GM19438 (cell line): ENCODE data around the gene OSBPL9.

Source experiments
- ATAC-seq: cut with Tn5 transposase; IDR thresholded peaks from one replicate; pipeline ENCODE4 v1.9.1; 2021; ENCODE audit warnings: low read depth; ENCODE audit not compliant: unreplicated experiment

Gene OSBPL9, protein sequence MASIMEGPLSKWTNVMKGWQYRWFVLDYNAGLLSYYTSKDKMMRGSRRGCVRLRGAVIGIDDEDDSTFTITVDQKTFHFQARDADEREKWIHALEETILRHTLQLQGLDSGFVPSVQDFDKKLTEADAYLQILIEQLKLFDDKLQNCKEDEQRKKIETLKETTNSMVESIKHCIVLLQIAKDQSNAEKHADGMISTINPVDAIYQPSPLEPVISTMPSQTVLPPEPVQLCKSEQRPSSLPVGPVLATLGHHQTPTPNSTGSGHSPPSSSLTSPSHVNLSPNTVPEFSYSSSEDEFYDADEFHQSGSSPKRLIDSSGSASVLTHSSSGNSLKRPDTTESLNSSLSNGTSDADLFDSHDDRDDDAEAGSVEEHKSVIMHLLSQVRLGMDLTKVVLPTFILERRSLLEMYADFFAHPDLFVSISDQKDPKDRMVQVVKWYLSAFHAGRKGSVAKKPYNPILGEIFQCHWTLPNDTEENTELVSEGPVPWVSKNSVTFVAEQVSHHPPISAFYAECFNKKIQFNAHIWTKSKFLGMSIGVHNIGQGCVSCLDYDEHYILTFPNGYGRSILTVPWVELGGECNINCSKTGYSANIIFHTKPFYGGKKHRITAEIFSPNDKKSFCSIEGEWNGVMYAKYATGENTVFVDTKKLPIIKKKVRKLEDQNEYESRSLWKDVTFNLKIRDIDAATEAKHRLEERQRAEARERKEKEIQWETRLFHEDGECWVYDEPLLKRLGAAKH

DNA sequence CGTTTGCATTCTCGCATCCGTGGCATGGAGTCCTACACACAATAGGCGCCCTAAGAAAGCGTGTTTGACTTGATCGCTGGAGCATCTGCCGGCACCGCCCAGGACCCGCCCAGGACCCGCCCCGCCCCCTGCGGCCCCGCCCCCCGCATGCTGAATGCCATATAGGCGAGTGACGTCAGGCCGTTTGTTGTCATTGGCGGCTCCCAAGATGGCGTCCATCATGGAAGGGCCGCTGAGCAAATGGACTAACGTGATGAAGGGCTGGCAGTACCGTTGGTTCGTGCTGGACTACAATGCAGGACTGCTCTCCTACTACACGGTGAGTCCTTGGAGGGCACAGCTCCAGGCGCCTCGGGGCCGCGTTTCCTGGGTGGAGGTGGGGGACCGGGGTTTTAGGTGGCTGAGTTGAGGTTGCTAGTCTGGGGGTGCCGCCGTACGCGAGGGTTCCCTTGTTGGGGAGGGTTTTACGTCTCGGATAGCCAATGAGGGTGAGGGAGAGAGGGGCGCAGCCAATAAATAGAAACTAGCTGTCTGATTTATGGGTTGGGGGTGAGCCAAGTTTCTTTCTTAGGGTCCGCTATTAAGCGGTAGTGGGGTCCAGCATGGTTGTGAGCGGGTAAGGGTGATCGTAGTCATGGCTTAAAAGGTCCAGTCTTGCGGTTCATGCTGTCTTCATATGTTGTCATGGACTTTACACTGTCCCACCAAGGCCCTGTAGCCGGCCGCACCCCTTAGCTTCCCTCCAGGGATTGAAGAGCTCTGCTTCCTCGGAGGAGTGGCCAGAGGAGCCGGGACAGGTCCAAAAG, at the start of gene OSBPL9:
OSBPL9 (plus strand) TSS at position 190 of the 806 bp plus-strand sequence; CDS start at position 209, 19 bp downstream.
- peak; percentile 83 for ATAC-seq

DNA sequence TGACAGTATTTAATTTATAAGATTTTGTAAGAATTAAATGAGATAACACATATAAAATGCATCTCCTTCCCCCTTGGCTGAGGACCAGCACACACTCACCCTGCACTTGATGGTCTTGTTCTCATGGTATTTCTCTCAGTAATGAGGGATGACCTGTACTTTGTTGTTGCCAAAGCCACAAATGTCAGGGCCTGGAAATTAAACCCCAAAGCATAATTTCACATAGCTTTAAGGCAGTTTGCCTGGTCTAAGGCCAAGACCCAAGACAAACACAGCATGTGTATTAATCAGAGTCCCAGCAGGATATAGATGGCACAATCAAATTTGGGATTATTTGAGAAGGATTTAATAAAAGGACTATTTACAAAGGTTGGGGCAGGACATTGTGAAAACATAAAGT, 49.2 kb upstream of the OSBPL9 start:
- no peak for ATAC-seq

DNA sequence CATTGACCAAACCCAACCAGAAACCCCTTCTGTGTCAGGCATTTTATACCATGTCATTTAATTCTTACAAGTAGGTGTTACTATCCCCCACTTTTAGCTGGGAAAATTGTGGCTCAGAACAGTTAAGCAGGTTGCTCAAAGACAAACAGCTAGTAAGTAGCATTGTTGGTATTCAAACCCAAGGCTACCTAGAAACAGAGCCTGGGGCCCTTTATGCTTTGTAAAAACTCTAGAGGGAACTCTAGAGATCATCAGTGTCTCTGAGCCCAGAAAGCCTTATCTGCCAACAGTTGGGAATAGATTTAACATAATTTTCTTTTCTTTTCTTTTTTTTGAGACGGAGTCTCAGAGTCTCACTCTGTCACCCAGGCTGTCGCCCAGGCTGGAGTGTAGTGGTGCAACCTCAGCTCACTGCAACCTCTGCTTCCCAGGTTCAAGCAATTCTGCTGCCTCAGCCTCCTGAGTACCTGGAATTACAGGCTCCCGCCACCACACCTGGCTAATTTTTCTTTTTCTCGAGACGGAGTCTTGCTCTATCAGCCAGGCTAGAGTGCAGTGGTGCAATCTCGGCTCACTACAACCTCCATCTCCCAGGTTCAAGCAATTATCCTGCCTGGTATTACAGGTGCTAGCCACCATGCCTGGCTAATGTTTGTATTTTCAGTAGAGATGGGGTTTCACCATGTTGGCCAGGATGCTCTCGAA, 48.5 kb upstream of the OSBPL9 start:
- no peak for ATAC-seq

DNA sequence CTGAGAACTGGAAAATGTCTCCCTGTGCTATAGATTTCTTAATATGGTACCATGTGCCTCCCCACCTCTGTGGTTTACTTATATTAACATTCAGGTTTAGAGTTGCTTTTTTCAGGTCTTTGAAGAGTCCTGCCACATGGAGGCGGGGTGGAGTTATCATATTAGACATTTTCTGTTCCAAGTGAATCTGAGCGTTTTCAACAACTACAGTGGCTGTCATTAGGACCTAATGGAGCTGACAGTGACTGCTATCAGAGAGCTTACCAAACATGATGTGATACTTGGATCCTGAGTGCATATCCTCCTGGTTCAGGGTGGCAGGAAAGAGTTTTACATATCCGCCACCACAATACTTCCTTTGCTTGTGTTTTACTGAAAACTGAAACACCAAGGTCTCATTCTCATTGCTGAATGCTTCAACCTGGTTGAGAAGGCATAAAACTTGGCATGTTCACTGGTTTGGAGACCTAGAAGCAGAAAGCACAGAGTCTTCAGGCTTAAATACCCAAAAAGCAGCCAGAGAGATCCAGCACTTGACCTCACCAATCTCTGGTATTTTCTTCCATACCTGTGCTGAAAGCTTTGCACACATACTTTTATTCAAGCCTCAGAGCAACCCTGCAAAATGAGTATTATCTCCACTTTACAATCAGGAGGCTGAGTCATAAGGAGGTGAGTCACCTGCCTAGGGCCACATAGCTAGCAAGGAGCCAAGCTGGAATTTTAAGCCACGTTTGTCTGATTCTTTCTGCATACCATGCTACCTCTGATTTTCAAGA, 47.4 kb upstream of the OSBPL9 start:
- ATAC-seq, result peak; percentile 84

DNA sequence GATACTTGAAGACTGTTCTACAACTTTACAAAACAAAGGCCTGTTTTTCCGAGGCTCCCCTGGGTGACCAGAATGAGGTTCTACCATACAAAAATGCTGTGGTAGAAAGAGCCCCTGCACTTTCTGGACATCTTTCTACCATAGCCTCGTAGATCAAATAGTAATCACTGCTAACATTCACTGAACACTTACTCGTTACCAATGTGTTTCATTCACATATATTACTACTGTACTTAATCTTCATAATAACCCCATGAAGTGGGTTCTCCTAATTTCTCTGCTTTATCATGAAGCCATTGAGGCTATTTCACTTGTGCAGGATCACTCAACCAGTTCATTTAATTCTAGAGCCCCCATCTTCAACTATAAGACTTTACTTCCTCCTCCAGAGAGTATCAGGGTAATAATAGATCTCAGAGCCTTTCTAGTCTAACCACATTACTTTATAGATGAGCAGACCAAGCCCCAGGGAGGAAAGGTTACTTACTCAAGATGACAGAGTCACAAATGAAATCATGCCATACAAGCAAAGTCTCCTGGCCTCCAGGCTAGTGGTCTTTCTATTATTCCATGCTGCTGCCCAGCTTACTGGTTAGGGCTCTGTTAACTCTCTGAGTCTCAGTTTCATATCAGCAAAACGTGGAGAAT, 46.7 kb upstream of the OSBPL9 start:
- ATAC-seq, result peak; percentile 33

DNA sequence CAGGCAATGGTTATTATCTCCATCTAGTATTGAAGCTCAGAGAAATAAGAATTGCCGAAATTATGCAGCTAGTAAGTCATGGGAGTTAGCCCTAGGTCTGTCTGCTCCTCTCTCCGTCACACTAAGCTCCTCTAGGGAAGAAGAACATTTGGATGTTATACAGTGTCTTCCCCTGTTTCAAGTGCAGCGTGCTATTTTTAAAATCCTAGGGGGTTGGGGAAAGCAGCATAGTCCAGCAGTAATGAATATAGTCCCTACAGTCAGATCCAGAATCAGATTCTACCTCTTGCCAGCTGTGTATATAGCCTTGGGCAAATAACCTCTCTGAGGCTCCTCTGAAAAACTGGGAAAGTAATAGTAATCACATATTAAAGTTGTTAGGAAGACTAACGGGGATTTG, 44.5 kb upstream of the OSBPL9 start:
- ATAC-seq, result no peak

DNA sequence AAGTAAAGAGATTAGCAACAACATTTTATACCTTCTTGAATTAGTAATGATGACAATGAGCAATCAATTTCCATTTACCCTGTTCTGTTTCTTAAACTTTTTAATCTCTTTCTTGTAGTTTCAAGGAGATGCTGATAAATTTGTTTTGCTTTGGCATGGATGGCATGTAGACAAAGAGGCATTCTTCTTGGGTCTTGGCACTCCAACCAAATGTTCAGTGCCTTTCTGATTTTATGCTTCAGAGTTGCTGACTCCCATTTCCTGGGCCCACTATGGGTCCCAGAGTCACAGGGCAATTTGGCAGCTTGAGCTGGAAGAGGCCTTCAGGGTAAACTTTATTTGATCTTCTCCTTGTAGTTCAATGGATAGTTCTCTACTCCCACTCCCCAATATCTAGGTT, 42.1 kb upstream of the OSBPL9 start:
- ATAC-seq, result no peak

DNA sequence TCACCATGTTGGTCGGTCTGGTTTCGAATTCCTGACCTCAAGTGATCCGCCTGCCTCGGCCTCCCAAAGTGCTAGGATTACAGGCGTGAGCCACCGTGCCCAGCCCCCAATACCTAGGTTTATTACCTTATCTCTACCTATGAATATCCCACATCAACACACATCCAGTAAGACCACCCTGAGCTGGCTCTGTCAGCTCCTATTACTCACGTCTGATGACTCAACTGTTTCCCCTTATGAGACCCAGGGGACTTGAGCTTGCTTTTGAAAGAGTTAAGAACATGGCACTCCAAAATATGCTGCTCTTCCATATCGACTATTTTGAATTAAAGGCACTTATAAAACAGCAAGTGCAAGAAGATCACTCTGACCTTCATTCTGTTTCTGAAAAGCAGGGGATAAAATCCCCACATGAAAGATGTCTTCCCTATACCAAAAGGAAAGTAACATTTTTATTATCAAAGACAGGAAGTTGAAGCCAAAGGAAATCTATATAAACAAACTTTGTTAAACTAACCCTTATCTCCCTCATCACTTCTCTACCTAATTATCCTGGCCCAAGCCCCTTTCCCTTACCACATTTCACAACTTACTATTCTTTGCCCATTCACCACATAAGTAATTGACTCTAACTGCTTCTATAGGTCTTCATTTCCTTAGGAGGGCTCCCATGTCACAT, 41.3 kb upstream of the OSBPL9 start:
- no peak for ATAC-seq

DNA sequence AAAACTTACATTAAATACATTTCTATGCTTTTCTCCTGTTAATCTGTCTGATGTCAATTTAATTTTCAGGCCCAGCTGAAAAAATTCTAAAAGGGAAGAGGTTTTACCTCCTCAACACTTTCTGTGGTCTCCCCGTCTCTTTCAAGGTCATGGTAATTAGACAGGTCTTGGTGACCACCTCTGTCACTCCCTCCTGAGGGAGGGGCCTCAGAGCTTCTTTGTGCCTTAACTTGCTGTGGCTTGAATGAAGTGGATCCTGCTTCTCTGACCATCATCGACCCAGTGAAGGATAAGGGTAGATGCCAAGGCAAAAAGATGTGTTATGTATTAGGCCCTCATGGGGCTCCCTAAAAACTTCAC, 40.8 kb upstream of the OSBPL9 start:
- no peak for ATAC-seq

DNA sequence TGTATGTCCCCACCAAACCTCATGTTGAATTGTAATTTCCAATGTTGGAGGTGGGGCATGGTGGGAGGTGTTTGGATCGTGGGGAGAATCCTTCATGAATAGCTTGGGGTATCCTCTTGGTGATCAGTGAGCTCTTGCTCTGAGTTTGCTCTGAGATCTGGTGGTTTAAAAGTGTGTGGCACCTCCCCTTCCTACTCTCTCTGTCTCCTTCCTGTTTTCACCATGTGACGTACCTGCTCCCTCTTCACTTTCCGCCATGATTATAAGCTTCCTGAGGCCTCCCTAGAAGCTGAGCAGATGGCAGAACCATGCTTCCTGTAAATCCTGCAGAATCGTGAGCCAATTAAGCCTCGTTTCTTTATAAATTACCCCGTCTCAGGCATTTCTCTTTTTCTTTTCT, 40.0 kb upstream of the OSBPL9 start:
- ATAC-seq, result no peak

DNA sequence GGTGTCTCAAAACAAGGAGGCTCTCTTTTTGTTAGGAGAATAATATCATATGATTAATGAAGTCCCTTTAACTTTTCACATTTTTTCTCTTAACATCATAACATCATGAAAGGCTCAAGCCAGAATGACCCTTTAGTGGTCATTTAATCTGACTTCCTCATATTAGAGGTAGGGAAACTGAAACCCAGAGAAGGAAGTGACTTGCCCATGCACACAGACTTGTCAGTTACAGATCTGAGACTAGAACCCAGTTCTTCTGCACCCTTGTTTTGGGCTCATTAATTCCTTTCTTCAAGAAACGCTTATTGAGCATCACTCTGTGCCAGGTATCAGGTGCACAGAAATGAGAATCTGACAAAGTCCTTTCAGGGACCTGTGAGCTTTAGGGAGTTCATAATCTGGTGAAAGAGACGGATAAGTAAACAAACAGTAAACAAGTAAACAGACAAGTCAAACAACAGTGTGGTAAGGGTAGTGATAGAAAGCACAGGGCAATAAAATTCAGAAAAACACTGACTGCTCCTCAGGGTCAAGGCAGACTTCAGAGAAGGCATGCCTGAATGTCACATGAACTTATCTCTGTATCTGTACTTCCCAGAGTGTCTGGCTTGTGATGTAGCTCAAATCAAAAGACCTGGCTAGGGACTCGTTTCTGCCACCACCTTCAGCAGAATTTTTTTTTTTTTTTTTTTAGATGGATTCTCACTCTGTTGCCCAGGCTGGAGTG, 38.3 kb upstream of the OSBPL9 start:
- ATAC-seq, result peak; percentile 94

DNA sequence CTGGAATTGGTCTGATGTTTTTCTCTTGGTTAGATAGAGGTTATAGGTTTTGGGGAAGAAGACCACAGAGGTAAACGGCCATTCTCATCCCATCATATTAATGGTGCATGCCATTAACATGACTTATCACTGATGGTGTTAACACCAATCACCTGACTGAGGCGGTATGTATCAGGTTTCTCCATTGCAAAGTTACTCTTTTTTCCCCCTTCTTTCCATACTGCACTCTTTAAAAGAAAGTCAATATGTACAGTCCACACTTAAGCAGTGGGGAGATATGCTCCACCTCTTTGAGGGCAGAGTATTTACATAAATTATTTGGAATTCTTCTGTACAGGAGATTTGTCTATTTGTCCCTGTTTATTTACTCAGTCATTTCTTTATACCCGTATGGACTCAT, 35.7 kb upstream of the OSBPL9 start:
- ATAC-seq, result no peak

DNA sequence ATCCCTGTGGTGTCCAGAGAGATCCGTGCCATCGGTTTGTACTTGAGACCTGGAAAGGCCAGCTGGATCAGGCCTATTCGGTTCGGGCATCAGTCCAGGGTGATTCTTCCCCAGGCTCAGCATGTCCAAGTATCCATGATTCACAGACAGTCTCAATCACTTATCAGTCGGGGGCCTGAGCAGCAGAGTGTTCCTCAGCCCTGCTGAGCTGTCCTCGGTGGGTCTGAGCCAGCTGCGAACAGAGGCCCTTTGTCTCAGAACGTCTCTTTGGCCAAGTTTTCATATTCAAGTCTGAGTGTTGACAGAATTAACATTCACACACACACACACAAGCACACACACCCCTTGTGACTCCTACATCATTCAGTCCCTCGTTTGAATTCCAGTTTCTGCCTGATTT, 33.4 kb upstream of the OSBPL9 start:
- no peak for ATAC-seq

DNA sequence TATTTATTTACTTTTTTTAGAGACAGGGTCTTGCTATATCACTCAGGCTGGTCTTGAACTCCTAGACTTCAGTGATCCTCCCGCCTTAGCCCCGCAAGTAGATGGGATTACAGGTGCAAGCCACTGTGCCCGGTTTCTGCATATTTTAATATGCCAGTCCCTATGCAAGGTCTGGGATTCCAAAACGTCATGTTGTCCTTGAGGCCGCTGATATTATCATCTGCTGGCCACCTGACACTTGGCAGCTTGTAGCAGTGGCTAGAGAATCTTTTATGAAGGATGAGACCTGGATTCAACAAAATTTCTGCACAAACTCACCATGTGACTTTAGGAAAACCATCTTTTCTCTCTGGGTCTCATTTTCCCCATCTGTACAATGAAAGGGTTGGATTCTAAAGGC, 32.9 kb upstream of the OSBPL9 start:
- no peak for ATAC-seq

DNA sequence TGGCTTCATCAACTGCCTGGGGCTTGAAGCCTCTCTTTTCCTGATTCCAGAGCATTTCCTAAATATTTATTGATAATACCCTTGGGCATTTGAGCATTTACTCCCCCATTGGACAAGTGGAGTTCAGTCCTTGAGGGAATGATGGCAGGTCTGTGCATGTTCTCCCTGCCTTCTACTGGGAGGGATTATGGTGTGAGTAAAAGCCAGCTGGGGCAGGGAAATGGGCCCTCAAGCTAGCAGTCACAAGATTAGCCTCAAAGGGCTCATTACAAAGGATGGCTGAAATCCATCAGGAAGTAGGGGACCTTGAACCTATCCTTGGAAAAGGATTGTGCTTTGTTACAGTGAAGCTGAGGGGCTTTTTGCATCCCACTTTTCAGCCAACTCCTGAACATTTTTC, 24.2 kb upstream of the OSBPL9 start:
- no peak for ATAC-seq

DNA sequence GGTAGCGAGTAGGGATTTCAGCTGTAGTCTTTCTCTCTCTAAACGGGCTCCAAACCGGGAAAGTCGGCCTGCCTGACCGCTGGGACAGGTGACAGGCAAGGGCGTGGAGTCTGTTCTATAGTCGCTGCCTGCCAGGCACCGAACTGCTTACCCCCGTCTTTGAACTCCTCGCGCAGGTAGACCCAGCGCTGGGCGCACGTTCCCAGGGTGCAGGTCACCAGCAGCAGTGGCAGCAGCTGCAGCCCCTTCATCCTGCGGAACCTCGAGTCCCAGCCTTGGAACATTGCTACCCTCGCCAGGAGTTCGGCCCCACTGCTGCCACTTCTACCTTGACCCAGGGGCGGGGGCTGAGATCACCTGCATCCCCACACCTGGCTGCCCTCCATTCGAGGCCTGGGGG, 22.2 kb upstream of the OSBPL9 start:
- ATAC-seq, result no peak

DNA sequence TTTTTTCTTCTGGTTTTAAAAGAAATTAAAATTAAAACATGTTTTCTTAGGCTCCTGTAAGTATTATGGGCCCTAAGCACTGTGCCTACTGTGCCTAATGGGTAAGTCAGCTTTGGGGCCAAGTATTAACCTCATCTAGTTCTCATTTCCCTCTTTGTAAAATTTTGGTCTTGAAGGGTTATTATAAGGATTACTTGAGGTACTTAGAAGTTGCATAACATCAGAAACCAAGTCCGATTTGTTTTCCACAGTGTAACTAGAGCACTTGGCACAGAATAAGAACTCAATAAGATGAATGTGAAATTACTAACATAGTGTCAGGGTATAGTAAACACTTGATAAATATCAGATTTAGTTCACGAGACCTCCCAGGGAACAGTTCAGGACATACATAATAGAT, 16.4 kb upstream of the OSBPL9 start:
- ATAC-seq, result no peak

DNA sequence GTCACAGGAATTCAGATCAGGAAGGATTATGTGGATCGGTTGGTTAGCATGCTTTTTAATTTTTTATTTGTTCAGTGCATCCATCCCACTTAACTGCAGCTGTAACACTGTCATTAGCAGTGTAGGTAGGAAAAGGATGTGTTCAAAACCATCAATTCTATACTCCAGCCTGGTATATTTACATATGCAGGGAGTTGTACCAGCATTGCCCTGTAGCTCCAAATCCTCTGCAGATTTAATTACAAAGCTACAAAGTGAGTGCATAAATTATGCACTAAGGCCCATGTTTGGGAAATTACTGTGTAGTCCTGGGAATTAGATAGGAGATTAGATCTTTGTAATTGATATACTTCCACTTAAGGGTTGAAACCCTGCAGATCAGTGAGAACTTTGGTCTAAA, 15.9 kb upstream of the OSBPL9 start:
- ATAC-seq, result no peak
